Osteocyte (in vitro differentiated cells): ENCODE results near the gene ABCC1. TPM values are rescaled to one million over a fixed set of nuclear protein-coding genes. Genes with fewer than 3 reads are reported as not detected.

Experiments used
- DNase-seq: peaks from one replicate; pipeline ENCODE4 v3.0.0; 2021; ENCODE audit warnings: mixed read lengths; ENCODE audit not compliant: unreplicated experiment; ENCODE audit errors: extremely low spot score
- H3K27ac Mint-ChIP-seq: one replicate; pipeline ENCODE4 v1.8.0; 2021; ENCODE audit warnings: mild to moderate bottlenecking, mixed read lengths; ENCODE audit not compliant: unreplicated experiment
- H3K27me3 Mint-ChIP-seq: one replicate; pipeline ENCODE4 v1.8.0; 2021; ENCODE audit warnings: mixed read lengths; ENCODE audit not compliant: unreplicated experiment
- H3K36me3 Mint-ChIP-seq: one replicate; pipeline ENCODE4 v1.8.0; 2021; ENCODE audit warnings: mixed read lengths; ENCODE audit not compliant: unreplicated experiment
- H3K4me1 Mint-ChIP-seq: one replicate; pipeline ENCODE4 v1.8.0; 2021; ENCODE audit warnings: mixed read lengths; ENCODE audit not compliant: unreplicated experiment
- H3K4me3 Mint-ChIP-seq: one replicate; pipeline ENCODE4 v1.8.0; 2021; ENCODE audit warnings: mild to moderate bottlenecking, moderate library complexity, mixed read lengths; ENCODE audit not compliant: unreplicated experiment
- H3K9me3 Mint-ChIP-seq: one replicate; pipeline ENCODE4 v1.8.0; 2021; ENCODE audit warnings: mixed read lengths; ENCODE audit not compliant: unreplicated experiment
- CTCF ChIP-seq: fragments of 200-600 bp; sonication (generic); IDR thresholded peaks from 2 replicates; pipeline ENCODE4 v1.5.0; 2021; ENCODE audit warnings: antibody characterized with exemption, mild to moderate bottlenecking, moderate library complexity
- total RNA-seq: library from RNA; stranded (reverse); gene quantifications from 2 replicates; pipeline ENCODE4 v1.2.1, GENCODE V29; 2021

ABCC1 gene
- total RNA-seq, 1 donor from 2014 or later: 256 TPM

GRCh38 chr16:15970743-15971439, 21.5 kb downstream of the ABCC1 start:
- Mint-ChIP-seq H3K27me3 (no peaks in the 10 kb centered on the region), H3K4me1 (peaks cover 70% of the 10 kb centered on the region), H3K9me3 (peaks cover 8% of the 10 kb centered on the region), H3K36me3 (peaks cover 22% of the 10 kb centered on the region), H3K27ac (peak overlapping the region; percentile 72), H3K4me3 (no peak overlapping the region)
- no peak for TF ChIP-seq CTCF
- no peak for DNase-seq

- Mint-ChIP-seq H3K4me1 (peaks cover 70% of the 10 kb centered on the region), H3K27me3 (no peaks in the 10 kb centered on the region), H3K4me3 (no peak overlapping the region), H3K36me3 (peaks cover 22% of the 10 kb centered on the region), H3K9me3 (peaks cover 8% of the 10 kb centered on the region), H3K27ac (peak overlapping the region; percentile 72)
- TF ChIP-seq CTCF: no peak
- DNase-seq: no peak
These were observed 22.0 kb downstream of the ABCC1 start for GRCh38 chr16:15971440-15971815.

GRCh38 chr16:15972046-15972868, 22.8 kb downstream of the ABCC1 start:
- H3K27ac Mint-ChIP-seq: peak overlapping the region; percentile 72

GRCh38 chr16:15973421-15973820, 24.0 kb downstream of the ABCC1 start:
- Mint-ChIP-seq H3K27me3 (no peaks in the 10 kb centered on the region), H3K36me3 (peaks cover 30% of the 10 kb centered on the region), H3K27ac (peak overlapping the region; percentile 64), H3K4me3 (no peak overlapping the region), H3K9me3 (peaks cover 9% of the 10 kb centered on the region), H3K4me1 (peaks cover 70% of the 10 kb centered on the region)
- TF ChIP-seq CTCF: no peak
- no peak for DNase-seq

More at GRCh38 chr16:15972046-15972868, 22.8 kb downstream of the ABCC1 start:
- Mint-ChIP-seq H3K4me3 (no peak overlapping the region), H3K27me3 (no peaks in the 10 kb centered on the region), H3K4me1 (peaks cover 69% of the 10 kb centered on the region), H3K9me3 (peaks cover 8% of the 10 kb centered on the region), H3K36me3 (peaks cover 22% of the 10 kb centered on the region)
- no peak for DNase-seq
- TF ChIP-seq CTCF: no peak

GRCh38 chr16:15974057-15974456, 24.6 kb downstream of the ABCC1 start:
- H3K4me3 Mint-ChIP-seq: no peak overlapping the region
- peaks cover 12% of the 10 kb centered on the region for H3K9me3 Mint-ChIP-seq
- peaks cover 69% of the 10 kb centered on the region for H3K4me1 Mint-ChIP-seq
- H3K27ac Mint-ChIP-seq: peak overlapping the region; percentile 70
- H3K27me3 Mint-ChIP-seq: no peaks in the 10 kb centered on the region
- peaks cover 34% of the 10 kb centered on the region for H3K36me3 Mint-ChIP-seq
- no peak for TF ChIP-seq CTCF
- no peak for DNase-seq
